ENCODE results near the gene SPATA18.

- TF ChIP-seq CTCF (IDR thresholded peaks at IDR 0.05) (no peak), EP300 (IDR thresholded peaks at IDR 0.05) (no peak)
Observed at GRCh38 chr4:52098618-52099017, 47.5 kb downstream of the SPATA18 start.

Measured in tibial nerve (tissue), 4 donors.